KMS-11 (cell line): Measurements from ENCODE around the gene PDE2A.

Experiments used
- H2AFZ ChIP-seq: fragments of 200-600 bp; sonication (generic); 2 replicates; pipeline ENCODE4 v1.6.1; 2016; ENCODE audit warnings: antibody characterized with exemption, mixed run types, low read depth
- H3K27ac ChIP-seq: fragments of 200-600 bp; sonication (generic); 2 replicates; pipeline ENCODE4 v1.6.1; 2016; ENCODE audit warnings: mild to moderate bottlenecking, mixed run types
- H3K27me3 ChIP-seq: fragments of 200-600 bp; sonication (generic); 2 replicates; pipeline ENCODE4 v1.6.1; 2017; ENCODE audit warnings: mild to moderate bottlenecking, low read depth, mixed run types, moderate library complexity; ENCODE audit not compliant: insufficient read depth
- H3K36me3 ChIP-seq: fragments of 200-600 bp; sonication (generic); 2 replicates; pipeline ENCODE4 v1.6.1; 2017; ENCODE audit warnings: mild to moderate bottlenecking, mixed run types; ENCODE audit not compliant: insufficient read depth
- H3K4me1 ChIP-seq: fragments of 200-600 bp; sonication (generic); 2 replicates; pipeline ENCODE4 v1.6.1; 2016; ENCODE audit warnings: mild to moderate bottlenecking, low read depth, mixed run types; ENCODE audit not compliant: poor library complexity, severe bottlenecking
- H3K4me2 ChIP-seq: fragments of 200-600 bp; sonication (generic); 2 replicates; pipeline ENCODE4 v1.7.0; 2016; ENCODE audit warnings: mild to moderate bottlenecking, mixed run types
- H3K4me3 ChIP-seq: fragments of 200-600 bp; sonication (generic); IDR thresholded peaks from 2 replicates; pipeline ENCODE4 v1.6.1; 2017; ENCODE audit warnings: low read depth, low read length, mixed read lengths; ENCODE audit not compliant: insufficient read depth
- H3K79me2 ChIP-seq: fragments of 200-600 bp; sonication (generic); 2 replicates; pipeline ENCODE4 v1.6.1; 2016; ENCODE audit warnings: low read depth, mixed run types; ENCODE audit not compliant: insufficient read depth
- H3K9ac ChIP-seq: fragments of 200-600 bp; sonication (generic); 2 replicates; pipeline ENCODE4 v1.6.1; 2016; ENCODE audit warnings: mild to moderate bottlenecking, mixed run types
- H4K20me1 ChIP-seq: fragments of 200-600 bp; sonication (generic); 2 replicates; pipeline ENCODE4 v1.6.1; 2016; ENCODE audit warnings: mild to moderate bottlenecking, mixed run types; ENCODE audit not compliant: insufficient read depth
- TF ChIP-seq, protein P1 (sequence below): fragments of 200-600 bp; sonication (generic); conservative IDR thresholded peaks from 2 replicates; pipeline ENCODE4 v1.6.1; 2017; ENCODE audit warnings: low read depth, mild to moderate bottlenecking, antibody characterized with exemption, low read length, moderate library complexity, mixed read lengths

The PDE2A gene

DNA sequence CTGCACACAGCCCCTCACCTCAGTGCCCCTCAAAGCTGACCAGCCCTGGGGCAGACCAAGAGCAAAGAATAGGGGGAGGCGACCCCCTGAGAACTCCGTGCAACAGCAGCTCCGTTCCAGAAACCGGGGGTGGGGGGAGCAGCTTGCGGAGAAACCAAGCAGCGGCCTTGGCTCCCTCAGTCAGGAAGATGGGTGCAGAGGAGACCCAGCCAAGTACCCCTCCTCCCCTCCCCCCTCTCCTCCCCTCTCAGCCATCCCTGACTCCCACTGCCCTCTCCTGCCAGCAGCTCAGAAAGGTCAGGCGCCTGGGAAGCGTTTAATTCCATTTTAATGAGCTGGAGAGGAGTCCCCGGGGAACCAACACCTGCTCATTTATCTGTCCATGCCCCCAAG lies 78.9 kb downstream of the PDE2A start:
- Histone ChIP-seq H3K27me3 (peaks cover 80% of the 10 kb centered on the region), H3K79me2 (no peaks in the 10 kb centered on the region), H3K4me1 (peaks cover 5% of the 10 kb centered on the region), H3K27ac (no peak overlapping the region), H3K4me2 (no peak overlapping the region), H3K4me3 (no peak overlapping the region), H4K20me1 (no peaks in the 10 kb centered on the region), H3K9ac (no peak overlapping the region), H2AFZ (no peak overlapping the region), H3K36me3 (no peaks in the 10 kb centered on the region)
- TF ChIP-seq, protein P1, sequence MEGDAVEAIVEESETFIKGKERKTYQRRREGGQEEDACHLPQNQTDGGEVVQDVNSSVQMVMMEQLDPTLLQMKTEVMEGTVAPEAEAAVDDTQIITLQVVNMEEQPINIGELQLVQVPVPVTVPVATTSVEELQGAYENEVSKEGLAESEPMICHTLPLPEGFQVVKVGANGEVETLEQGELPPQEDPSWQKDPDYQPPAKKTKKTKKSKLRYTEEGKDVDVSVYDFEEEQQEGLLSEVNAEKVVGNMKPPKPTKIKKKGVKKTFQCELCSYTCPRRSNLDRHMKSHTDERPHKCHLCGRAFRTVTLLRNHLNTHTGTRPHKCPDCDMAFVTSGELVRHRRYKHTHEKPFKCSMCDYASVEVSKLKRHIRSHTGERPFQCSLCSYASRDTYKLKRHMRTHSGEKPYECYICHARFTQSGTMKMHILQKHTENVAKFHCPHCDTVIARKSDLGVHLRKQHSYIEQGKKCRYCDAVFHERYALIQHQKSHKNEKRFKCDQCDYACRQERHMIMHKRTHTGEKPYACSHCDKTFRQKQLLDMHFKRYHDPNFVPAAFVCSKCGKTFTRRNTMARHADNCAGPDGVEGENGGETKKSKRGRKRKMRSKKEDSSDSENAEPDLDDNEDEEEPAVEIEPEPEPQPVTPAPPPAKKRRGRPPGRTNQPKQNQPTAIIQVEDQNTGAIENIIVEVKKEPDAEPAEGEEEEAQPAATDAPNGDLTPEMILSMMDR: no peak

DNA sequence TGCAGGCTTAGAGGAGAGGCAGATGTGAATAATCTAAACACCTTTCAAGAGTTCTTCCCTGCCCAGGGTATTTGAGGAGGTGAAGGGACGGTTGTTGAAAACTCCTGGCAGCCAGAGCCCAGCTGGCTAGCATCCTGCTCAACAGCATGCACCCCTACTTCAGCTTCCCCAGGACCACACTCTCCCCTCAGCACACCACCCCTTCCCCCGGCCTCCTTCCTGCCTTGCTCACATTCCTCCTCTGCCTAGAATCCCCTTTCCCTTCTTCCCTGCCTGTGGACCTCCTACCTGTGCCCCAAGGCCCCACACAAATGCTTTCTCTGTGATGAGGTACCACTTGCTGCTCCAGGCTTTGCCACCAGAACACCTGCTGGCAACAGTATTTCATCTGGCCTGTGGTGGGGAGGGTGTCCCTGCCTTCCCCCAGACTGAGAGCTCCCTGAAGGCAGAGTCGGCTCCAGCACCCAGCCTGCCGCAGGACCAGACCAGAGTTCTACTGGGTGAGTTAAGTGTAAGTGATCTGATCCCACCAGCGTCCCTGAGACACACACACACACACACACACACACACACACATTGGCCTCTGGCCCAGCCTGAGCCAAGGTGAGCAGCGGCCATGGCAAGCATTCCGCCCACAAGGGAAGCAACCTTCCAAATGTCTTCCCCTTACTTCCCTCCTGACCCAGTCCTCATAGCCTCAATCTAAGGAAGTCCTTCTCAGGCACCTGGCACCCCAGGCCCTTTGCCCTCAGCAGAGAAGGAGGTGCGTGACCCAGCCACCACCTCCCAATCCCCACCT lies 79.5 kb downstream of the PDE2A start:
- Histone ChIP-seq H3K27me3 (peaks cover 79% of the 10 kb centered on the region), H3K4me1 (peaks cover 5% of the 10 kb centered on the region)

DNA sequence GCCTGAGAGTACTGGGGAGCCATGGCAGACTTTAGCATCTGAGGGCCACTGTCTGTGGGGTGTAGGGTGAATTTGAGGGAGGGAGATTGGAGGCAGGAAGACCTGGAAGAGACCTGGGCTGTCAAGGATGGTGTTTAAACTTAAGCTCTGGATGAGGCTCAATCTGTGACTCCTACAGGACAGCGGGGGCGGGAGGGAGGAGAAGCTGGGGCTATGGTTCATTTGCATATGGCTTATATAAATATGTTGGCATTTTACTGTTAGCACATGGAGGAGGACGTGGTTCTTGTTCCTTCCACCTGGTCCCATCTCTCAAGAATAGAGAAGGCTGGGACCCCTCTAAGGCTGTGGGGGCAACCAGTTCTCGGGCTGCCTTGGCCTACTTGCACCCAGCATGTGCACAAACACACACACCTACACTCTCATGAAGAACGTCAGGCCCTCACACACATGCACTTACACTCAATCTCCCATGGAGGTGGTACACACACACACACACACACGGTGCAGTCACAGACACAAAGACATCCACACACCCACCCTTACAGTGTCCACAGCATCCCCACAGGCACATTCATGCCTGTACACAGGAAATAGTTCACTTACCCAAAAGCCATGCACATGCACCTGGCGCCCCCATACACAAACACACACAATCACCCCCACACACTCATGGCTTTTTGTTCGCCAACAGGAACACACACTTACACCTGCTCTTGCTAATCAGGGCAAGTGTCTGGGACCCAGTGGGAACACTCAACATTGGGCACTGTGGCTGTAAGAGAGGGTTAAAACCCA lies 81.3 kb downstream of the PDE2A start:
- Histone ChIP-seq H2AFZ (no peak overlapping the region), H3K9ac (no peak overlapping the region), H3K4me2 (no peak overlapping the region), H3K27ac (no peak overlapping the region), H3K27me3 (peaks cover 77% of the 10 kb centered on the region), H3K36me3 (no peaks in the 10 kb centered on the region), H3K4me3 (no peak overlapping the region), H4K20me1 (no peaks in the 10 kb centered on the region), H3K79me2 (no peaks in the 10 kb centered on the region), H3K4me1 (peaks cover 5% of the 10 kb centered on the region)
- TF ChIP-seq, protein P1: no peak

More for the DNA sequence above, 79.5 kb downstream of the PDE2A start:
- no peak overlapping the region for H3K27ac ChIP-seq
- TF ChIP-seq, protein P1: no peak
- H3K36me3 ChIP-seq: no peaks in the 10 kb centered on the region
- no peak overlapping the region for H3K4me2 ChIP-seq
- no peak overlapping the region for H3K4me3 ChIP-seq
- no peak overlapping the region for H2AFZ ChIP-seq
- no peaks in the 10 kb centered on the region for H3K79me2 ChIP-seq
- H3K9ac ChIP-seq: no peak overlapping the region
- no peaks in the 10 kb centered on the region for H4K20me1 ChIP-seq

DNA sequence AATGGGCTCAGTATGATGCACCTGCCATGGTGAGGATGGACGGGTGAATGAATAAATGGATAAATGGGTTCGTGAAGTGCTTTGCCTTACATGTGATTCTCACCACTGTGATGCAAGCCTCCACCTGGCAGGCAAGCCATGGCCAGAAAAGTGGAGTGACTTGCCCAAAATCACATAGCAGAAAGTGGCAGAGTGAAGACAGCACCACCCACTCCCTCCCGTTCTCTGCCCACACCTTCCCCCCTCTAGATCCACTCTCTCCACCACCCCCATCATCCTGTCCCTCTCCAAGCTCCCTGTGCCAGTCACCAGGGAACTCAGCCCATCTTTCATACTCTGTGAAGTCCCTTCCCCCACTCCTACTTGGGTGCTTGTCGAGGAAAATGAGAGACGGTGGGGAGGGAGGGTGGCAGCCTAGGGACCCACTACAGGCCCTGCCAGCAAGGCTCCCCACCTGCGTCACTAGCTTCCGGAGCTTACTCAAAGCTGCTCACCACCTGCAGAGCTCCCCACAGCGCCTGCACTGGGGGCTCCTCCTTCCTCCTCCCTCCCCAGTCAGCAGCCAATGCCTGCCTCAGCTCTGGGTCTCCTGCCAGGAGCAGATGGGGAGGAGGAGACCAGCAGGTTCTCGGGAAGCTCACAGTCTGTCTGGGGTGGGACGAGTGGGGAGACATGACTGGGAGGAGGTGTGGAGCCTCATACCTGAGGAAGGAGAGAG lies 82.3 kb downstream of the PDE2A start:
- H3K4me3 ChIP-seq: no peak overlapping the region
- H3K36me3 ChIP-seq: no peaks in the 10 kb centered on the region
- H3K27ac ChIP-seq: no peak overlapping the region
- H3K4me1 ChIP-seq: peaks cover 5% of the 10 kb centered on the region
- H3K79me2 ChIP-seq: no peaks in the 10 kb centered on the region
- peaks cover 70% of the 10 kb centered on the region for H3K27me3 ChIP-seq
- TF ChIP-seq, protein P1: no peak
- no peak overlapping the region for H3K4me2 ChIP-seq
- H3K9ac ChIP-seq: no peak overlapping the region
- H2AFZ ChIP-seq: no peak overlapping the region
- no peaks in the 10 kb centered on the region for H4K20me1 ChIP-seq
